Upper lobe of right lung (tissue), 1 donor: ENCODE results near the gene FIGN. TPM values are rescaled to one million over a fixed set of nuclear protein-coding genes. Genes with fewer than 3 reads are reported as not detected.

Experiments used
- ATAC-seq: fragments of 200-7000 bp; cut with Tn5 transposase; one replicate; pipeline ENCODE4 v1.9.1; 2020; ENCODE audit warnings: mild to moderate bottlenecking, moderate library complexity
- DNase-seq: peaks from one replicate; pipeline ENCODE4 v3.0.0-alpha.2; 2020
- H3K27ac ChIP-seq: fragments of 200-600 bp; one replicate; pipeline ENCODE4 v1.8.0; 2022
- H3K27me3 ChIP-seq: fragments of 200-600 bp; one replicate; pipeline ENCODE4 v1.8.0; 2022; ENCODE audit warnings: mild to moderate bottlenecking
- H3K36me3 ChIP-seq: fragments of 200-600 bp; one replicate; pipeline ENCODE4 v1.8.0; 2022
- H3K4me1 ChIP-seq: fragments of 200-600 bp; one replicate; pipeline ENCODE4 v1.8.0; 2022
- H3K4me3 ChIP-seq: fragments of 200-600 bp; one replicate; pipeline ENCODE4 v1.8.0; 2022; ENCODE audit warnings: mild to moderate bottlenecking
- H3K9me3 ChIP-seq: fragments of 200-600 bp; one replicate; pipeline ENCODE4 v1.8.0; 2022
- CTCF ChIP-seq: fragments of 200-600 bp; IDR thresholded peaks from one replicate; pipeline ENCODE4 v1.8.0; 2022; ENCODE audit warnings: antibody characterized with exemption
- intact Hi-C: fragments of 100-400 bp; cut with DNase I; formaldehyde crosslinking; loops from one replicate; pipeline ENCODE4 v1.11.0; 2022
- total RNA-seq: library from RNA; stranded (reverse); fragmentation: NEBNext Ultra II Directional; extraction: Animal tissue kit (Norgen Biotek cat#: 25700); gene quantifications from one replicate; pipeline ENCODE4 v1.2.1, GENCODE V29; 2021
- donor health status: DM: no; HTN: yes; CAD: no; lungs with severe emphysema.

Gene FIGN
- total RNA-seq, 1 donor from 2014 or later, result 6.5 TPM

GRCh38 chr2:163551616-163552373 lies 184.0 kb downstream of the FIGN start:
- intact Hi-C loops, result no loop called here
- ATAC-seq (no peak), DNase-seq (no peak)
- Histone ChIP-seq H3K4me1 (no peaks in the 10 kb centered on the region), H3K4me3 (no peak overlapping the region), H3K27ac (no peak overlapping the region), H3K9me3 (no peaks in the 10 kb centered on the region), H3K27me3 (no peaks in the 10 kb centered on the region), H3K36me3 (no peaks in the 10 kb centered on the region)
- TF ChIP-seq CTCF, result no peak

GRCh38 chr2:163548970-163549369 lies 186.8 kb downstream of the FIGN start:
- Histone ChIP-seq H3K27me3 (no peaks in the 10 kb centered on the region), H3K36me3 (no peaks in the 10 kb centered on the region), H3K9me3 (no peaks in the 10 kb centered on the region), H3K4me1 (no peaks in the 10 kb centered on the region), H3K4me3 (no peak overlapping the region), H3K27ac (no peak overlapping the region)
- no peak for TF ChIP-seq CTCF
- no peak for DNase-seq
- ATAC-seq, result no peak
- intact Hi-C loops, result no loop called here
